G401.6 (cell line): ENCODE data around the gene CAVIN4.

ENCODE experiments used
- FAIRE-seq: peaks from 2 replicates; lab custom pipeline; 2012; peaks lifted over from hg19 to GRCh38; lab: Jason Lieb, UNC

The CAVIN4 gene

GRCh38 chr9:100577776-100578448 lies at the start of gene CAVIN4:
TSS of gene CAVIN4 (plus strand) at chr9:100578079. CDS start at chr9:100578144, 65 bp downstream.
- no peak for FAIRE-seq

- no peak for FAIRE-seq
Measured at GRCh38 chr9:100534401-100534800, 43.5 kb upstream of the CAVIN4 start.

- FAIRE-seq = no peak
Measured at GRCh38 chr9:100540327-100540726, 37.6 kb upstream of the CAVIN4 start.

- no peak for FAIRE-seq
Measured at GRCh38 chr9:100549048-100549447, 28.8 kb upstream of the CAVIN4 start.

- no peak for FAIRE-seq
Measured at GRCh38 chr9:100554935-100555401, 22.9 kb upstream of the CAVIN4 start.

- no peak for FAIRE-seq
Measured at GRCh38 chr9:100555471-100555870, 22.4 kb upstream of the CAVIN4 start.

GRCh38 chr9:100557053-100557452 lies 20.8 kb upstream of the CAVIN4 start:
- no peak for FAIRE-seq

- no peak for FAIRE-seq
Measured at GRCh38 chr9:100561256-100561655, 16.6 kb upstream of the CAVIN4 start.

- FAIRE-seq = no peak
Measured at GRCh38 chr9:100567856-100568255, 10.0 kb upstream of the CAVIN4 start.

- no peak for FAIRE-seq
Measured at GRCh38 chr9:100573655-100574260, 4.1 kb upstream of the CAVIN4 start.

- FAIRE-seq = no peak
Measured at GRCh38 chr9:100575006-100575405, 2.9 kb upstream of the CAVIN4 start.

- no peak for FAIRE-seq
Measured at GRCh38 chr9:100575765-100576386, 2.0 kb upstream of the CAVIN4 start.

- no peak for FAIRE-seq
Measured at GRCh38 chr9:100578610-100579009, 731 bp downstream of the CAVIN4 start.

- FAIRE-seq = no peak
Measured at GRCh38 chr9:100579665-100580064, 1.8 kb downstream of the CAVIN4 start.

- no peak for FAIRE-seq
Measured at GRCh38 chr9:100580257-100580656, 2.4 kb downstream of the CAVIN4 start.

- no peak for FAIRE-seq
Measured at GRCh38 chr9:100581081-100581480, 3.2 kb downstream of the CAVIN4 start.

- FAIRE-seq = no peak
Measured at GRCh38 chr9:100581661-100582060, 3.8 kb downstream of the CAVIN4 start.

GRCh38 chr9:100583014-100583802 lies 5.3 kb downstream of the CAVIN4 start:
- FAIRE-seq = no peak

- FAIRE-seq = no peak
Measured at GRCh38 chr9:100584951-100585350, 7.1 kb downstream of the CAVIN4 start.

- no peak for FAIRE-seq
Measured at GRCh38 chr9:100586093-100586492, 8.2 kb downstream of the CAVIN4 start.

GRCh38 chr9:100587375-100587774 lies 9.5 kb downstream of the CAVIN4 start:
- no peak for FAIRE-seq

GRCh38 chr9:100589582-100589981 lies 11.7 kb downstream of the CAVIN4 start:
- no peak for FAIRE-seq

GRCh38 chr9:100590481-100590880 lies 12.6 kb downstream of the CAVIN4 start:
- no peak for FAIRE-seq
